ENCODE measurements around the gene PSPC1.
"Not testable (repeated sequence)": the region's sequence is repeated elsewhere in the genome, so short reads cannot be mapped to it uniquely, and the experiment has no call there.

Gene PSPC1

GRCh38 chr13:19782727-19783682 is at the start of gene PSPC1:
TSS of gene PSPC1 (minus strand) at chr13:19782945. CDS start at chr13:19782757, 188 bp downstream.
- peak; percentile 89 to 92 for DNase-seq (ENCODE audit: low read depth in 2 of 2)

- no peak for DNase-seq (ENCODE audit: low read depth in 2 of 2)
Observed at GRCh38 chr13:19822673-19823072, 39.9 kb upstream of the PSPC1 start.

- peak; percentile 12 to 45 for DNase-seq (ENCODE audit: low read depth in 2 of 2)
Observed at GRCh38 chr13:19818223-19818842, 35.6 kb upstream of the PSPC1 start.

GRCh38 chr13:19817510-19818158 is 34.9 kb upstream of the PSPC1 start:
- DNase-seq (ENCODE audit: low read depth in 2 of 2) = no peak

- no peak for DNase-seq (ENCODE audit: low read depth in 2 of 2)
Observed at GRCh38 chr13:19817106-19817505, 34.4 kb upstream of the PSPC1 start.

GRCh38 chr13:19815842-19816241 is 33.1 kb upstream of the PSPC1 start:
- DNase-seq (ENCODE audit: low read depth in 2 of 2) = not testable (repeated sequence)

GRCh38 chr13:19810996-19811881 is 28.5 kb upstream of the PSPC1 start:
- DNase-seq (ENCODE audit: low read depth in 2 of 2) = no peak

- DNase-seq (ENCODE audit: low read depth in 2 of 2) = no peak
Observed at GRCh38 chr13:19810151-19810550, 27.4 kb upstream of the PSPC1 start.

GRCh38 chr13:19805765-19806164 is 23.0 kb upstream of the PSPC1 start:
- no peak for DNase-seq (ENCODE audit: low read depth in 2 of 2)

GRCh38 chr13:19795956-19796355 is 13.2 kb upstream of the PSPC1 start:
- no peak for DNase-seq (ENCODE audit: low read depth in 2 of 2)

GRCh38 chr13:19794631-19795030 is 11.9 kb upstream of the PSPC1 start:
- no peak for DNase-seq (ENCODE audit: low read depth in 2 of 2)

- DNase-seq (ENCODE audit: low read depth in 2 of 2) = no peak
Observed at GRCh38 chr13:19791953-19792537, 9.3 kb upstream of the PSPC1 start.

GRCh38 chr13:19782049-19782726 is 557 bp downstream of the PSPC1 start:
- peak; percentile 42 to 51 for DNase-seq (ENCODE audit: low read depth in 2 of 2)

GRCh38 chr13:19781526-19781925 is 1.2 kb downstream of the PSPC1 start:
- DNase-seq (ENCODE audit: low read depth in 2 of 2) = no peak

GRCh38 chr13:19780753-19781418 is 1.9 kb downstream of the PSPC1 start:
- DNase-seq (ENCODE audit: low read depth in 2 of 2) = not testable (repeated sequence)

GRCh38 chr13:19772306-19772705 is 10.4 kb downstream of the PSPC1 start:
- no peak for DNase-seq (ENCODE audit: low read depth in 2 of 2)

GRCh38 chr13:19769854-19770253 is 12.9 kb downstream of the PSPC1 start:
- DNase-seq (ENCODE audit: low read depth in 2 of 2) = no peak

- DNase-seq (ENCODE audit: low read depth in 2 of 2) = no peak
Observed at GRCh38 chr13:19767966-19768365, 14.8 kb downstream of the PSPC1 start.

GRCh38 chr13:19766591-19766990 is 16.2 kb downstream of the PSPC1 start:
- no peak for DNase-seq (ENCODE audit: low read depth in 2 of 2)

GRCh38 chr13:19764237-19764636 is 18.5 kb downstream of the PSPC1 start:
- DNase-seq (ENCODE audit: low read depth in 2 of 2) = no peak
